ENCODE data around the gene BMP2K.

Gene BMP2K

GRCh38 chr4:78776079-78776728 lies at the start of gene BMP2K:
BMP2K (plus strand) TSS chr4:78776350; CDS start chr4:78776544, 194 bp downstream.
- peak; percentile 92 for DNase-seq (ENCODE audit: low read depth, low spot score)

GRCh38 chr4:78726546-78726945 lies 49.6 kb upstream of the BMP2K start:
- DNase-seq (ENCODE audit: low read depth, low spot score) = no peak

- DNase-seq (ENCODE audit: low read depth, low spot score) = no peak
Measured at GRCh38 chr4:78732332-78733104, 43.6 kb upstream of the BMP2K start.

GRCh38 chr4:78734441-78735162 lies 41.5 kb upstream of the BMP2K start:
- no peak for DNase-seq (ENCODE audit: low read depth, low spot score)

- no peak for DNase-seq (ENCODE audit: low read depth, low spot score)
Measured at GRCh38 chr4:78735697-78736096, 40.5 kb upstream of the BMP2K start.

- no peak for DNase-seq (ENCODE audit: low read depth, low spot score)
Measured at GRCh38 chr4:78737035-78737434, 39.1 kb upstream of the BMP2K start.

GRCh38 chr4:78737973-78738372 lies 38.2 kb upstream of the BMP2K start:
- no peak for DNase-seq (ENCODE audit: low read depth, low spot score)

- DNase-seq (ENCODE audit: low read depth, low spot score) = no peak
Measured at GRCh38 chr4:78742300-78742699, 33.9 kb upstream of the BMP2K start.

- DNase-seq (ENCODE audit: low read depth, low spot score) = no peak
Measured at GRCh38 chr4:78747475-78747922, 28.7 kb upstream of the BMP2K start.

GRCh38 chr4:78748381-78748780 lies 27.8 kb upstream of the BMP2K start:
- no peak for DNase-seq (ENCODE audit: low read depth, low spot score)

- DNase-seq (ENCODE audit: low read depth, low spot score) = peak; percentile 44
Measured at GRCh38 chr4:78749258-78749971, 26.7 kb upstream of the BMP2K start.

GRCh38 chr4:78749972-78750727 lies 26.0 kb upstream of the BMP2K start:
- DNase-seq (ENCODE audit: low read depth, low spot score) = peak; percentile 26

GRCh38 chr4:78753091-78753490 lies 23.1 kb upstream of the BMP2K start:
- no peak for DNase-seq (ENCODE audit: low read depth, low spot score)

- DNase-seq (ENCODE audit: low read depth, low spot score) = no peak
Measured at GRCh38 chr4:78754872-78755271, 21.3 kb upstream of the BMP2K start.

- no peak for DNase-seq (ENCODE audit: low read depth, low spot score)
Measured at GRCh38 chr4:78756137-78756536, 20.0 kb upstream of the BMP2K start.

- DNase-seq (ENCODE audit: low read depth, low spot score) = no peak
Measured at GRCh38 chr4:78756776-78757175, 19.4 kb upstream of the BMP2K start.

GRCh38 chr4:78757574-78757973 lies 18.6 kb upstream of the BMP2K start:
- no peak for DNase-seq (ENCODE audit: low read depth, low spot score)

- DNase-seq (ENCODE audit: low read depth, low spot score) = no peak
Measured at GRCh38 chr4:78758085-78758484, 18.1 kb upstream of the BMP2K start.

- DNase-seq (ENCODE audit: low read depth, low spot score) = no peak
Measured at GRCh38 chr4:78762529-78762928, 13.6 kb upstream of the BMP2K start.

GRCh38 chr4:78763251-78763650 lies 12.9 kb upstream of the BMP2K start:
- no peak for DNase-seq (ENCODE audit: low read depth, low spot score)

GRCh38 chr4:78763763-78764387 lies 12.3 kb upstream of the BMP2K start:
- DNase-seq (ENCODE audit: low read depth, low spot score) = no peak

All from astrocyte of the hippocampus (primary cell).